ENCODE results near the gene ODF2. TPM values are rescaled to one million over a fixed set of nuclear protein-coding genes. Genes with fewer than 3 reads are reported as not detected.
A peak's percentile ranks its signal among the peaks of the same experiment; 100 is the strongest.
"Not testable (repeated sequence)": the region's sequence is repeated elsewhere in the genome, so short reads cannot be mapped to it uniquely, and the experiment has no call there.

The ODF2 gene
- total RNA-seq, 4 donors from 2014 or later: 21.9 to 25.5 (median 22.4) TPM

DNA sequence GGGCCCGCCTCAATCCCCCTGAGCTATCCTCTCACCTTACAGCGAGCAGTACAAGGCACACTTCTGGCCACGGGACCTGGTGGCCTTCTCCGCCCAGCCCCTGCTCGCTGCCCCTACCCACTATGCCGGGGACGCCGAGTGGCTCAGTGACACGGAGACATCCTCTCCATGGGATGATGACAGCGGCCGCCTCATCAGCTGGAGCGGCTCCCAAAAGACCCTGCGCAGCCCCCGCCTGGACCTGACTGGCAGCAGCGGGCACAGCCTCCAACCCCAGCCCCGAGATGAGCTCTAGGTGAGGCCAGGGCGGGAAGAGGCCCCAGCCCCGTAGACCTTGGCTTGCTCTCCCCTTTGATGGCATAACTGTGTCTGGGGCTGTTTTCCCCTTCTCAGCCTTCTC lies 20.2 kb upstream of the ODF2 start:
- no peak for TF ChIP-seq POLR2A (IDR thresholded peaks at IDR 0.05)
- Histone ChIP-seq H3K9me3 (no peaks in the 10 kb centered on the region), H3K4me3 (replicated peaks in 1 of 3) (no peak overlapping the region), H3K4me1 (no peaks in the 10 kb centered on the region), H3K27me3 (no peaks in the 10 kb centered on the region), H3K36me3 (no peaks in the 10 kb centered on the region), H3K27ac (no peak overlapping the region)
- intact Hi-C loops (cut with DNase I): no loop called here
- DNase-seq: no peak
- 96 to 98% methylated on average over 17 to 18 of the region's 18 CpGs for WGBS, 2 donors

DNA sequence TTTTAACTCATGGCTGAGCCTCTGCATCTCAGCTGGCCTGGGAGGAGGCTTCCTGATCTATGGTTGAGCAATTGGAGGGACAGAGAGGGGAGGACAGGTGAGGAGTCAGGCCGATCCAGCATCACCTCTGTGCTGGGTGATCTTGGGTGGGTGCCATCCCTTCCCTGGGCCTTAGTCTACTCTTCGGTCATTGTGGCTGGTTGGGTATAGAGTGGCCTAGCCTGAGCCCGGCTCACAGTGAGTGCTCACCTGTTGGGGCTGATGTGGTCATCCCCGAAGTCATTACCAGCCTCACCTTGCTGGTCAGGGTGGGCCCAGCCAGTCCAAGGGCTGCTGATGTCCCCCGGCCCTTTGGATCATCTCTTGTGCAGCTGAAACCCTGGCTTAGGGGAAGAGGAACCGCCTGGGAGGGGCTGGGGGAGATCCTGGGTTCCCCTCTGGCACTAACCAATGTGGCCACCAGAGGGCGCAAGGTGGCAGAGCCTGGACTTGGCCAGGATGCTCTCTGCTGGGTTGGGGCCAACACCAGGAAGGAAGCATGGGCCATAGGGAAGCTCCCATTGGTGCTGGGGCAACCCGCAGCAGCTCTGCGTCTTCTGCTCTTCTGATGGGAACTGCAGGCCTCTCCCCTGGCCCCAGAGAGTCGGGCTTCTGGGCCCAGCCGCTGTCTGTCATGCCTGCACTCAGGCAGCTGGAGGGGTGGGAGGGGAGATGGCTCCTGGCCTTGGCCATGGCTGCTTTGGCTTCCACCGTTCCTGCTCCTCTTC lies 17.3 kb upstream of the ODF2 start:
- intact Hi-C loops (cut with DNase I): no loop called here
- H3K27me3 ChIP-seq: no peaks in the 10 kb centered on the region
- H3K9me3 ChIP-seq: no peaks in the 10 kb centered on the region
- peak; percentile 79 to 82 for DNase-seq
- no peaks in the 10 kb centered on the region for H3K36me3 ChIP-seq
- 66 to 80% methylated on average over 4 to 5 of the region's 12 CpGs for WGBS, 2 donors
- H3K4me1 ChIP-seq: no peaks in the 10 kb centered on the region
- TF ChIP-seq POLR2A (IDR thresholded peaks at IDR 0.05): no peak
- TF ChIP-seq, protein P1, sequence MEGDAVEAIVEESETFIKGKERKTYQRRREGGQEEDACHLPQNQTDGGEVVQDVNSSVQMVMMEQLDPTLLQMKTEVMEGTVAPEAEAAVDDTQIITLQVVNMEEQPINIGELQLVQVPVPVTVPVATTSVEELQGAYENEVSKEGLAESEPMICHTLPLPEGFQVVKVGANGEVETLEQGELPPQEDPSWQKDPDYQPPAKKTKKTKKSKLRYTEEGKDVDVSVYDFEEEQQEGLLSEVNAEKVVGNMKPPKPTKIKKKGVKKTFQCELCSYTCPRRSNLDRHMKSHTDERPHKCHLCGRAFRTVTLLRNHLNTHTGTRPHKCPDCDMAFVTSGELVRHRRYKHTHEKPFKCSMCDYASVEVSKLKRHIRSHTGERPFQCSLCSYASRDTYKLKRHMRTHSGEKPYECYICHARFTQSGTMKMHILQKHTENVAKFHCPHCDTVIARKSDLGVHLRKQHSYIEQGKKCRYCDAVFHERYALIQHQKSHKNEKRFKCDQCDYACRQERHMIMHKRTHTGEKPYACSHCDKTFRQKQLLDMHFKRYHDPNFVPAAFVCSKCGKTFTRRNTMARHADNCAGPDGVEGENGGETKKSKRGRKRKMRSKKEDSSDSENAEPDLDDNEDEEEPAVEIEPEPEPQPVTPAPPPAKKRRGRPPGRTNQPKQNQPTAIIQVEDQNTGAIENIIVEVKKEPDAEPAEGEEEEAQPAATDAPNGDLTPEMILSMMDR (IDR thresholded peaks at IDR 0.05): peak; percentile 80 to 95 (median 86)
- no peak overlapping the region for H3K27ac ChIP-seq
- H3K4me3 ChIP-seq (replicated peaks in 1 of 3): no peak overlapping the region

DNA sequence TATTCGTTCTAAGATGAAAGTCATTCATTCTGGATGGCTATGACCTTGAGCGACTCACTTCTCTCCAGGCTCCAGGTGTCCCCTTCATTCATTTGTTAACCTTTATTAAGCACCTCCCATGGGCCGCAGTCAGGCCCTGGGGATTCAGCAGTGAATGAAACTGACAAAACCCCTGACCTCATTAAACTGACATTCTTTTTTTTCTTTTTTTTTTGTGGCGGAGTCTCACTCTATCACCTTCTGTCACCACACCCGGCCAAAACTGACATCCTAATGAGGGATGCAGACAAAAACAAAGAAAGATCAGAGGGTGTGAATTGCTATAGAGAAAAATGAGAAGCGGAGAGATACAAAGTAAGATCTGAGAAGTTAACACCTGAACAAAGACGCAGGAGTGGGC lies 16.5 kb upstream of the ODF2 start:
- Histone ChIP-seq H3K27me3 (no peaks in the 10 kb centered on the region), H3K36me3 (no peaks in the 10 kb centered on the region), H3K27ac (no peak overlapping the region), H3K4me3 (replicated peaks in 1 of 3) (no peak overlapping the region), H3K9me3 (no peaks in the 10 kb centered on the region), H3K4me1 (no peaks in the 10 kb centered on the region)
- TF ChIP-seq, protein P1 (IDR thresholded peaks at IDR 0.05): no peak
- no peak for TF ChIP-seq POLR2A (IDR thresholded peaks at IDR 0.05)
- intact Hi-C loops (cut with DNase I): no loop called here
- DNase-seq: no peak
- WGBS, 2 donors: 81 to 85% methylated on average over 7 of the region's 7 CpGs

DNA sequence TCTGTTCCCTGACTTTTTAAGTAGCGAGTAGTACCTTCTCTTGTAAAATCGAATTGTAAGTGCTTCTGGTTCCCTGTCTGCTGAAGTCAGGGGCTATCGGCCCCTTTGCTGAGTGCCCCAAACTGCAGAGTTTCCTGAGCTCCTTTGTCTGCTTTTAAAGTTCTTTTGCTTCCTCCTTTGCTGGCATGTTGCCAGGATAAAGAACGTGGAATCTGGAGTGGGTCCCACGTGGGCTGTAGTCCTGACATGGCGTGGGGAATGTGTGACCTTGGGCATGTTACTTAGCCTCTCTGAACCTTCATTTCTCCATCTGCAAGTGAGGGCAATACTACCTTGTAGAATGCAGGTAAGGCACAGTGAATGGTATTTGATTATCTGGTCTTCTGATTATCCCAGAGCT lies 13.7 kb upstream of the ODF2 start:
- Histone ChIP-seq H3K36me3 (no peaks in the 10 kb centered on the region), H3K4me1 (no peaks in the 10 kb centered on the region), H3K4me3 (replicated peaks in 1 of 3) (no peak overlapping the region), H3K27me3 (no peaks in the 10 kb centered on the region), H3K27ac (no peak overlapping the region), H3K9me3 (no peaks in the 10 kb centered on the region)
- TF ChIP-seq, protein P1 (IDR thresholded peaks at IDR 0.05): no peak
- intact Hi-C loops (cut with DNase I): no loop called here
- 12 to 20% methylated on average over 6 of the region's 6 CpGs for WGBS, 2 donors
- DNase-seq: no peak

DNA sequence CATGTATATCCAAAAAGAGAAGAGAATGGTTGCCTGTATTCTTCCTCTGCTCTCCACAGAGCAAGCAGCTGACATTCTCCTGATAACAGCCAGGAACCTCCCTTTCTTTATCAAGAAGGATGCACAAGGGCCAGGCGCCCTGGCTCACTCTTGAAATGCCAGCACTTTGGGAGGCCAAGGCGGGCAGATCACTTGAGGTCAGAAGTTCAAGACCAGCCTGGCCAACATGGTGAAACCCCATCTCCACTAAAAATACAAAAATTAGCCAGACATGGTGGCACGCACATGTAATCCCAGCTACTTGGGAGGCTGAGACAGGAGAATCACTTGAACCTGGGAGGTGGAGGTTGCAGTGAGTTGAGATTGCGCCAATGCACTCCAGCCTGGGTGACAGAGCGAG lies 9.3 kb upstream of the ODF2 start:
- intact Hi-C loops (cut with DNase I): not testable (repeated sequence)

DNA sequence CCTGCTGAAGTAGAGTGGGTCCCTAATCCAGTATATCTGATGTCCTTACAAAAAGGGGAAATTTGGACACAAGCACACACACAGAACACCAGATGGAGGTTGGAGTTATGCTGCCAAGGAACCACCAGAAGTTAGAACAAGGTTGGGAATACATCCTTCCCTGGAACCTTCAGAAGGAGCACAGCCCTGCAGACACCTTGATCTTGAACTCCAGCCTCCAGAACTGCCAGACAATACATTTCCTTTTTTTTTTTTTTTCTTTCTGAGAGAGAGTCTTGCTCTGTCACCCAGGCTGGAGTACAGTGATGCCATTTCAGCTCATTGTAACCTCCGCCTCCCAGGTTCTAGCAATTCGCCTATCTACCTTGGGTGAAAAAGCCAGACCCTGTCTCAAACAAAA lies 7.1 kb upstream of the ODF2 start:
- DNase-seq: no peak
- H3K27me3 ChIP-seq: no peaks in the 10 kb centered on the region
- 94 to 97% methylated on average over 2 of the region's 2 CpGs for WGBS, 2 donors
- no peaks in the 10 kb centered on the region for H3K4me1 ChIP-seq
- H3K36me3 ChIP-seq: no peaks in the 10 kb centered on the region
- no peaks in the 10 kb centered on the region for H3K9me3 ChIP-seq
- no peak overlapping the region for H3K4me3 ChIP-seq (replicated peaks in 1 of 3)
- H3K27ac ChIP-seq: no peak overlapping the region
- intact Hi-C loops (cut with DNase I): no loop called here
- TF ChIP-seq POLR2A (IDR thresholded peaks at IDR 0.05): no peak
- TF ChIP-seq, protein P1 (IDR thresholded peaks at IDR 0.05): no peak

More for the DNA sequence above, 9.3 kb upstream of the ODF2 start:
- DNase-seq; H3K4me1 ChIP-seq; H3K9me3 ChIP-seq; H3K36me3 ChIP-seq; H3K27me3 ChIP-seq; H3K27ac ChIP-seq; H3K4me3 ChIP-seq (replicated peaks in 1 of 3): not testable (repeated sequence)
- 92 to 93% methylated on average over 5 of the region's 5 CpGs for WGBS, 2 donors

Data from thyroid gland (tissue), 4 donors.